HEK293T (cell line): ENCODE measurements around the gene WWC2.
A peak's percentile ranks its signal among the peaks of the same experiment; 100 is the strongest.

Source experiments
- CTCF ChIA-PET: fragments of 350-600 bp; formaldehyde crosslinking; extraction: SDS; loops from one replicate; lab custom pipeline; 2021; ENCODE audit warnings: antibody characterized with exemption, inconsistent platforms; lab: Yijun Ruan, JAX
- POLR2A ChIA-PET: fragments of 350-600 bp; formaldehyde crosslinking; extraction: SDS; loops from one replicate; lab custom pipeline; 2020; ENCODE audit warnings: antibody characterized with exemption, inconsistent platforms; lab: Yijun Ruan, JAX
- DNase-seq: peaks from one replicate; pipeline ENCODE4 v3.0.0; 2012; ENCODE audit warnings: mixed read lengths; ENCODE audit errors: extremely low spot score
- ARNT ChIP-seq: fragments of 450-650 bp; IDR thresholded peaks from 2 replicates; pipeline ENCODE4 v1.6.1; 2017; ENCODE audit warnings: mild to moderate bottlenecking
- BHLHE40 ChIP-seq: fragments of 450-650 bp; IDR thresholded peaks from 2 replicates; pipeline ENCODE4 v1.6.1; 2016; ENCODE audit warnings: mild to moderate bottlenecking, moderate library complexity, borderline replicate concordance
- CTBP1 ChIP-seq: fragments of 450-650 bp; IDR thresholded peaks from 2 replicates; pipeline ENCODE4 v1.6.1; 2016; ENCODE audit warnings: borderline replicate concordance
- ELF4 ChIP-seq: fragments of 450-650 bp; IDR thresholded peaks from 2 replicates; pipeline ENCODE4 v1.6.1; 2017; ENCODE audit warnings: antibody characterized with exemption
- FOXA1 ChIP-seq: fragments of 450-650 bp; IDR thresholded peaks from 2 replicates; pipeline ENCODE4 v1.6.1; 2016; ENCODE audit warnings: mild to moderate bottlenecking
- FOXK2 ChIP-seq: fragments of 450-650 bp; IDR thresholded peaks from 2 replicates; pipeline ENCODE4 v1.6.1; 2016; ENCODE audit warnings: mild to moderate bottlenecking
- FOXM1 ChIP-seq: fragments of 450-650 bp; IDR thresholded peaks from 2 replicates; pipeline ENCODE4 v1.6.1; 2017; ENCODE audit warnings: mild to moderate bottlenecking, borderline replicate concordance
- HDGF ChIP-seq: fragments of 450-650 bp; IDR thresholded peaks from 2 replicates; pipeline ENCODE4 v1.6.1; 2017; ENCODE audit warnings: antibody characterized with exemption, borderline replicate concordance
- L3MBTL2 ChIP-seq: fragments of 450-650 bp; conservative IDR thresholded peaks from 2 replicates; pipeline ENCODE4 v1.6.1; 2016; ENCODE audit warnings: mild to moderate bottlenecking
- LEF1 ChIP-seq: fragments of 450-650 bp; IDR thresholded peaks from 2 replicates; pipeline ENCODE4 v1.6.1; 2017; ENCODE audit warnings: mild to moderate bottlenecking, borderline replicate concordance
- NFRKB ChIP-seq: fragments of 450-650 bp; IDR thresholded peaks from 2 replicates; pipeline ENCODE4 v1.6.1; 2016; ENCODE audit warnings: mild to moderate bottlenecking, moderate library complexity
- PKNOX1 ChIP-seq: fragments of 450-650 bp; IDR thresholded peaks from 2 replicates; pipeline ENCODE4 v1.6.1; 2016
- SP1 ChIP-seq: fragments of 450-650 bp; IDR thresholded peaks from 2 replicates; pipeline ENCODE4 v1.6.1; 2017
- SUZ12 ChIP-seq: fragments of 450-650 bp; IDR thresholded peaks from 2 replicates; pipeline ENCODE4 v1.6.1; 2016; ENCODE audit warnings: mild to moderate bottlenecking
- TARDBP ChIP-seq: fragments of 450-650 bp; IDR thresholded peaks from 2 replicates; pipeline ENCODE4 v1.6.1; 2016
- ZNF384 ChIP-seq: fragments of 450-650 bp; IDR thresholded peaks from 2 replicates; pipeline ENCODE4 v1.6.1; 2016

Gene WWC2

GRCh38 chr4:183229397-183229796, 130.3 kb downstream of the WWC2 start:
- ChIA-PET POLR2A (interaction anchor here (0.6 kb wide), 1 partner anchor 1834 kb away, joined by 3 read pairs; no protein-coding TSS in a partner anchor), CTCF (interaction anchor here (1.5 kb wide), 1 partner anchor 32 kb away, joined by 4 read pairs; no protein-coding TSS in a partner anchor)
- DNase-seq = no peak
- TF ChIP-seq PKNOX1 (peak; percentile 26; the same call in 1 of the 2 replicates), ARNT (no peak), SUZ12 (no peak), TARDBP (no peak), FOXM1 (no peak), HDGF (no peak)

GRCh38 chr4:183240581-183241321, 141.7 kb downstream of the WWC2 start:
- ChIA-PET CTCF (interaction anchor here (1.0 to 2.1 kb wide), 2 partner anchors 15 to 21 kb away, joined by 5 read pairs; no protein-coding TSS in a partner anchor), POLR2A (no interaction called here)

DNA sequence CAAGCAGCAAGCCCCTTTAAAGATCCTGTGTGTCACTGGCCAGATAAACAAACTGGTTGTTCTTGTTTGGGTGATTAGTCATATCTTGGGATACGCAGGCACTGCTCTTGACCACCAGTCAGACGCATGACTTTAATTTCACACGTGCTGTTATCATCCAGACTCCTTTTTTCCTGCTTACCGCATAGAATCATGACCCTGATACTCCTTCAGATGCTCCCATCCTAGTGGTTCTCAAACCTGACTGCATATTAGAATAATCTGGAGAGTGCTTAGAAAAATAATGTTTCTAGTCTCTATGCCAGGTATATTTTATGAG, 142.2 kb downstream of the WWC2 start:
- TF ChIP-seq ELF4 = no peak
- no peak for TF ChIP-seq HDGF
- no peak for TF ChIP-seq FOXK2
- TF ChIP-seq PKNOX1 = no peak
- no peak for TF ChIP-seq LEF1
- no peak for TF ChIP-seq BHLHE40
- no peak for TF ChIP-seq TARDBP
- TF ChIP-seq SUZ12 = no peak
- no peak for TF ChIP-seq L3MBTL2
- no peak for TF ChIP-seq FOXA1
- no peak for TF ChIP-seq ZNF384
- no peak for TF ChIP-seq CTBP1
- TF ChIP-seq ARNT = no peak
- no peak for TF ChIP-seq SP1
- no peak for TF ChIP-seq FOXM1
- TF ChIP-seq NFRKB = no peak
- ChIA-PET CTCF (no interaction called here), POLR2A (no interaction called here)
- no peak for DNase-seq

More at GRCh38 chr4:183240581-183241321, 141.7 kb downstream of the WWC2 start:
- TF ChIP-seq TARDBP = no peak
- TF ChIP-seq HDGF = no peak
- no peak for TF ChIP-seq PKNOX1
- no peak for TF ChIP-seq SUZ12
- no peak for TF ChIP-seq L3MBTL2
- no peak for TF ChIP-seq CTBP1
- TF ChIP-seq ARNT = no peak
- no peak for TF ChIP-seq LEF1
- no peak for TF ChIP-seq ZNF384
- no peak for TF ChIP-seq FOXK2
- no peak for DNase-seq

DNA sequence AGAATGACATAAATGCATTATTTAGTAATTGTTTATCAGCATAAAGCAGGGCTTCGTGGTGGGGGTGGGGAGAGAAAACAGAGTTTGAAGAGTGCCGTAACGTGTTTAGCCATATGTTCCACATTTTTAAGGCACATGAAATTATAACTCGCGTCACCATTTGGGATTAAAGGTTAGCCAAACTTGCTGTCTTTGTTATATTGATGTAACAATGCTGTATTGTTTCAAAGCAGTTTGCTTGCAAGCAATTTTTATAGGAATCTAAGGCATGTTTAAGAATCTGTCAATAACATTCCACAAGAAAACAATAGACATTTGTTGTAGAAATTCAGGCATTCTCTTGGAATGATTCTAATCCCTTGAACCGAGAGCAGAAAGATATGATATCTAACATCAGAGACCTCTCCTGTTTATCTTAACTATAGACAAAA, 142.7 kb downstream of the WWC2 start:
- DNase-seq = no peak
- ChIA-PET POLR2A (no interaction called here), CTCF (interaction anchor here (0.6 kb wide), 1 partner anchor 1324 kb away, joined by 4 read pairs; no protein-coding TSS in a partner anchor)
- TF ChIP-seq LEF1 (no peak), FOXK2 (no peak), FOXA1 (no peak), PKNOX1 (no peak), NFRKB (no peak), ZNF384 (no peak), ARNT (no peak), L3MBTL2 (no peak), ELF4 (no peak), FOXM1 (no peak)

DNA sequence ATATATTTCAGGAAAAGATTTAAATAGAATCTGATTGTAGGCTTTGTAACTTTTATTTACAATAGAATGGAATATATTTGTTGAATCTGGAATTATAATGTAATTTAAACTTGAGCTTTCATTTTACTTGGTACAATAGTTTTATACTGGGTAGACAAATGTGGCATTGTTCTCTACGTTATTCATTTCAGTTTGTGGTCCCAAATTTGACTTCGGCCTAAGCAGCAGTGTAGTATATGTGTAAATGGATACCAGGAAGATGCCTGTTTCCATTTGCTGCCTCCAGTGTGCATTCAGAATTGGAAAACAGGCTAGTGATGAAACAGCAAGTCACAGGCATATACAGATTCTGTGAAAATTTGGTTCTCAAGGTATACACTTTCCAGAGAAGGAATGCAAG, 143.2 kb downstream of the WWC2 start:
- CTCF ChIA-PET = interaction anchor here (0.6 to 1.6 kb wide), 2 partner anchors 14 to 1325 kb away, joined by 4 to 6 read pairs; no protein-coding TSS in a partner anchor
- POLR2A ChIA-PET = no interaction called here
- no peak for DNase-seq
- TF ChIP-seq NFRKB (no peak), SUZ12 (no peak), ELF4 (no peak), L3MBTL2 (no peak), PKNOX1 (no peak), TARDBP (no peak), ZNF384 (no peak), FOXM1 (no peak), LEF1 (no peak), FOXK2 (no peak), CTBP1 (no peak), HDGF (no peak), SP1 (no peak), FOXA1 (no peak), BHLHE40 (no peak), ARNT (no peak)
